GM10266 (cell line): ENCODE data around the gene PIGN.

Source experiments
- DNase-seq: peaks from one replicate; pipeline ENCODE4 v3.0.0; 2012; ENCODE audit errors: extremely low spot score
- CTCF ChIP-seq: IDR thresholded peaks from 2 replicates; pipeline ENCODE4 v1.5.1; 2012; ENCODE audit warnings: mild to moderate bottlenecking, low read depth; ENCODE audit not compliant: control insufficient read depth, insufficient read depth; ENCODE audit errors: missing control alignments

PIGN gene

GRCh38 chr18:62017618-62018017 lies 169.2 kb downstream of the PIGN start:
- no peak for DNase-seq
- no peak for TF ChIP-seq CTCF

- TF ChIP-seq CTCF = no peak
- DNase-seq = no peak
These were observed 175.4 kb downstream of the PIGN start for GRCh38 chr18:62011416-62011815.

- TF ChIP-seq CTCF = no peak
- DNase-seq = no peak
These were observed 177.3 kb downstream of the PIGN start for GRCh38 chr18:62009521-62009920.

- no peak for TF ChIP-seq CTCF
- DNase-seq = no peak
These were observed 185.5 kb downstream of the PIGN start for GRCh38 chr18:62001396-62001795.

GRCh38 chr18:61998957-61999356 lies 187.9 kb downstream of the PIGN start:
- no peak for TF ChIP-seq CTCF
- no peak for DNase-seq

- TF ChIP-seq CTCF = no peak
- no peak for DNase-seq
These were observed 188.5 kb downstream of the PIGN start for GRCh38 chr18:61998335-61998734.

- no peak for DNase-seq
- no peak for TF ChIP-seq CTCF
These were observed 191.2 kb downstream of the PIGN start for GRCh38 chr18:61995618-61996017.

GRCh38 chr18:61993831-61994230 lies 193.0 kb downstream of the PIGN start:
- TF ChIP-seq CTCF = no peak
- no peak for DNase-seq
